Measurements from ENCODE around the gene CENPH.

The CENPH gene

DNA sequence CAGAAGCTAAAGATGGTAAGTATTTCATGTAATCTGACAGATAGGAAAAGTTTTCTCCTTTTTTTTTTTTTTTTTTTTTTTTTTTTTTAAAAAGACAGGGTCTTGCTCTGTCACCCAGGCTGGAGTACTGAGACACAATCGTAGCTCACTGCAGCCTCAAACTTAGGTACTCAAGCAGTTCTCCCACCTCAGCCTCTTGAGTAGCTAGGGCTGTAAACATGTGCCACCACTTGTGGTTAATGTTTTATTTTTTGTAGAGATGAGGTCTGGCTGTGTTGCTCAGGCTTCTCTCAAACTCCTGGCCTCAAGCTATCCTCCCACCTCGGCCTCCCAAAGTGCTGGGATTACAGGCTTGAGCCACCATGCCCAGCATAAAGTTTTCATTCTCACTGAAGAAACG lies 63.1 kb downstream of the CENPH start:
- no peak for TF ChIP-seq TAF1 (IDR thresholded peaks at IDR 0.05; ENCODE audit: low read depth)
- TF ChIP-seq RAD21 (IDR thresholded peaks at IDR 0.05; ENCODE audit: low read depth): no peak
- TF ChIP-seq ZBTB7A (IDR thresholded peaks at IDR 0.05; ENCODE audit: low read depth): no peak
- no peak for TF ChIP-seq CREB1 (IDR thresholded peaks at IDR 0.05; ENCODE audit: low read depth)
- no peak for TF ChIP-seq EP300 (IDR thresholded peaks at IDR 0.05; ENCODE audit: borderline replicate concordance)
- no peak for TF ChIP-seq FOXM1 (IDR thresholded peaks at IDR 0.05; ENCODE audit: borderline replicate concordance, low read depth)
- no peak for TF ChIP-seq CEBPB (IDR thresholded peaks at IDR 0.05)
- TF ChIP-seq, protein P1, sequence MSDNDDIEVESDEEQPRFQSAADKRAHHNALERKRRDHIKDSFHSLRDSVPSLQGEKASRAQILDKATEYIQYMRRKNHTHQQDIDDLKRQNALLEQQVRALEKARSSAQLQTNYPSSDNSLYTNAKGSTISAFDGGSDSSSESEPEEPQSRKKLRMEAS (IDR thresholded peaks at IDR 0.05): no peak
- TF ChIP-seq YY1 (IDR thresholded peaks at IDR 0.05; ENCODE audit: low read depth): no peak
- no peak for TF ChIP-seq REST (IDR thresholded peaks at IDR 0.05; ENCODE audit: low read depth)
- TF ChIP-seq TEAD4 (IDR thresholded peaks at IDR 0.05): no peak
- TF ChIP-seq TCF12 (IDR thresholded peaks at IDR 0.05; ENCODE audit: low read depth): no peak
- TF ChIP-seq NFIC (IDR thresholded peaks at IDR 0.05): no peak
- TF ChIP-seq, protein P2, sequence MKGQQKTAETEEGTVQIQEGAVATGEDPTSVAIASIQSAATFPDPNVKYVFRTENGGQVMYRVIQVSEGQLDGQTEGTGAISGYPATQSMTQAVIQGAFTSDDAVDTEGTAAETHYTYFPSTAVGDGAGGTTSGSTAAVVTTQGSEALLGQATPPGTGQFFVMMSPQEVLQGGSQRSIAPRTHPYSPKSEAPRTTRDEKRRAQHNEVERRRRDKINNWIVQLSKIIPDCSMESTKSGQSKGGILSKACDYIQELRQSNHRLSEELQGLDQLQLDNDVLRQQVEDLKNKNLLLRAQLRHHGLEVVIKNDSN (IDR thresholded peaks at IDR 0.05): no peak
- no peak for TF ChIP-seq EGR1 (IDR thresholded peaks at IDR 0.05)

DNA sequence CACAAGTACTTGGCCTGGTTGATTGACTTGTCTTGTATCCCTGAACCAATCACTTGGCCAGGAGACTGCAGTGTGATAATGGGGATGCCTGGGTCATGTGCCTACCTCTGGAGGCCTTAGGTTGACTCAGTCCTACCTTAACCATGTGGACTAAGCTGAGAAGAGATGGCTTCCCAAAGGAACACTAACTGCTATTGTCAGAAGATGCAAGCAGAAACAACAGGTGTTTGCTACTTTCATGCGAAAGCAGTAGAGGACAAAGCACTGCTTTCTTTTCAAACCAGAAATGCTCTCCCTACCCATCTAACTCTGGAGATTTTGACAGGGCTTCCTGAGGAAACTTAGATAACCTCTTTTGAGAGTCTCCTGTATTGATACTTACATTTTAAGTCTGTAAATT lies 68.2 kb downstream of the CENPH start:
- no peak for TF ChIP-seq TAF1 (IDR thresholded peaks at IDR 0.05; ENCODE audit: low read depth)
- TF ChIP-seq, protein P2 (IDR thresholded peaks at IDR 0.05): no peak
- no peak for TF ChIP-seq CREB1 (IDR thresholded peaks at IDR 0.05; ENCODE audit: low read depth)
- no peak for TF ChIP-seq RAD21 (IDR thresholded peaks at IDR 0.05; ENCODE audit: low read depth)
- TF ChIP-seq, protein P1 (IDR thresholded peaks at IDR 0.05): no peak
- no peak for TF ChIP-seq EGR1 (IDR thresholded peaks at IDR 0.05)
- no peak for TF ChIP-seq TCF12 (IDR thresholded peaks at IDR 0.05; ENCODE audit: low read depth)
- TF ChIP-seq EP300 (IDR thresholded peaks at IDR 0.05; ENCODE audit: borderline replicate concordance): no peak
- no peak for TF ChIP-seq CEBPB (IDR thresholded peaks at IDR 0.05)
- no peak for TF ChIP-seq ZBTB7A (IDR thresholded peaks at IDR 0.05; ENCODE audit: low read depth)
- TF ChIP-seq FOXM1 (IDR thresholded peaks at IDR 0.05; ENCODE audit: borderline replicate concordance, low read depth): no peak
